Stomach (tissue), 4 donors: Measurements from ENCODE around the gene ULK1.

Source experiments
- POLR2A ChIP-seq, 4 donors: fragments of 450-650 bp; IDR thresholded peaks; one replicate each; pipeline ENCODE4 v1.6.1; 2016; ENCODE audit warnings: antibody characterized with exemption in 4 of 4, control low read depth in 2 of 4, mild to moderate bottlenecking in 1 of 4, moderate library complexity in 1 of 4
- POLR2AphosphoS5 ChIP-seq, 3 donors: sonication (generic); formaldehyde crosslinking; IDR thresholded peaks; one replicate each; pipeline ENCODE4 v1.6.1; 2016; ENCODE audit warnings: antibody characterized with exemption in 3 of 3
- TF ChIP-seq, protein P1 (sequence below), 7 experiments: fragments of 450-650 bp in 4 of 7; fragments of 200-600 bp in 3 of 7; sonication (generic) in 3 of 7; IDR thresholded peaks; one replicate each; pipeline ENCODE4 v1.5.1; 2016 to 2019; ENCODE audit warnings: antibody characterized with exemption in 7 of 7, control low read depth in 2 of 7, mild to moderate bottlenecking in 1 of 7

DNA sequence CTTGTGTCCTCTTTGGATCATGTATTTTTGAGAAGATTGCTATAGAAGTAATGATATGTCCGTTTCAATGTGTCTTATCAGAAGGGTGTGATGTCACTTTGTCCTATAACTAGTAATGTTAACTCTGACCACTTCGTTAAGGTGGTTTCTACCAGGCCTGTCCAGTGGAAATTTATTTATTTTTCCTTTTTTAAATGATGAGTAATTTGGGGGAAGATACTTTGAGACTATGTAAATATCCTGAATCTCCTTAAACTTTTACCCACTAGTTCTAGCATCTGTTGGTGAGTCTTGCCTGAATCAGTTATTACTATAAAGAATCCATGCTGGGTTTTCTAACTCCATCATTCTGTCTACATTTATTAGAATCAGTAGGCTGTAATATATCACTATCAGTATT is 70.7 kb downstream of the ULK1 start:
- TF ChIP-seq, protein P1, sequence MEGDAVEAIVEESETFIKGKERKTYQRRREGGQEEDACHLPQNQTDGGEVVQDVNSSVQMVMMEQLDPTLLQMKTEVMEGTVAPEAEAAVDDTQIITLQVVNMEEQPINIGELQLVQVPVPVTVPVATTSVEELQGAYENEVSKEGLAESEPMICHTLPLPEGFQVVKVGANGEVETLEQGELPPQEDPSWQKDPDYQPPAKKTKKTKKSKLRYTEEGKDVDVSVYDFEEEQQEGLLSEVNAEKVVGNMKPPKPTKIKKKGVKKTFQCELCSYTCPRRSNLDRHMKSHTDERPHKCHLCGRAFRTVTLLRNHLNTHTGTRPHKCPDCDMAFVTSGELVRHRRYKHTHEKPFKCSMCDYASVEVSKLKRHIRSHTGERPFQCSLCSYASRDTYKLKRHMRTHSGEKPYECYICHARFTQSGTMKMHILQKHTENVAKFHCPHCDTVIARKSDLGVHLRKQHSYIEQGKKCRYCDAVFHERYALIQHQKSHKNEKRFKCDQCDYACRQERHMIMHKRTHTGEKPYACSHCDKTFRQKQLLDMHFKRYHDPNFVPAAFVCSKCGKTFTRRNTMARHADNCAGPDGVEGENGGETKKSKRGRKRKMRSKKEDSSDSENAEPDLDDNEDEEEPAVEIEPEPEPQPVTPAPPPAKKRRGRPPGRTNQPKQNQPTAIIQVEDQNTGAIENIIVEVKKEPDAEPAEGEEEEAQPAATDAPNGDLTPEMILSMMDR (IDR thresholded peaks at IDR 0.05), result no peak
- TF ChIP-seq POLR2AphosphoS5 (IDR thresholded peaks at IDR 0.05) (no peak), POLR2A (IDR thresholded peaks at IDR 0.05) (no peak)
